GM19467 (cell line): Measurements from ENCODE around the gene TGIF1.

Source experiments
- ATAC-seq: cut with Tn5 transposase; IDR thresholded peaks from one replicate; pipeline ENCODE4 v1.9.1; 2021; ENCODE audit warnings: mild to moderate bottlenecking, moderate library complexity; ENCODE audit not compliant: unreplicated experiment

Gene TGIF1

DNA sequence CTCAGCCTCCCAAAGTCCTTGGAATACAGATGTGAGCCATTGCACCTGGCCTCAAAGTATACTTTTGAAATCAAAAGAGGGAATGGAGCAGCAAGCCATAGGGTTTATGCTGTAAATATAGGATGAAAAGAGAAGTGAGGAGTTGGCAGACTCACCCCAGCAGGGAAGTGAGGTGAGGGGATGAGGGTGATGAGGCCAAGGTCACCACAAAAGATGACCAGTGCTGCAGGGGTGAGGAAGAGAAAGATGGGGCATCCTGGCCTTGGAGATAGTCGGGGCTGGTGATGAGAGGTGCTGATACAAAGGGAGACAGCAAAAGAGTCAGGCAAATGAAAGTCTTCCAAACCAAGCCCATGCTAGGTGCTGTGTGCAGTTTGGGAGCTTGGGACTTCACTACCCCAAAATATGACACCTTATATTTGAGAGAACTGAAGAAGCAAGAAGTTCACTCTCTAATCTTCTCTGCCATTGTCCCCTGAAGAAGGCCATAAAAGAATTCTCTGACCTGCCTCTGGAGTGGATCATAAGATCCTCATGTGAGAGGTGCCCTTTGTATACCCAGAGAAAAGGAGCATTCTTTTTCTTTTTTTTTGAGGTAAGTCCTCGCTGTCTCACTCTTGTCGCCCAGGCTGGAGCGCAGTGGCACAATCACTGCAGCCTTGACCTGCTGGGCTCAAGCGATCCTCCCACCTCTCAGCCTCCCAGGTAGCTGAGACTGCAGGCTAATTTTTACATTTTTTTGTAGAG lies 31.0 kb downstream of the TGIF1 start:
- no peak for ATAC-seq

DNA sequence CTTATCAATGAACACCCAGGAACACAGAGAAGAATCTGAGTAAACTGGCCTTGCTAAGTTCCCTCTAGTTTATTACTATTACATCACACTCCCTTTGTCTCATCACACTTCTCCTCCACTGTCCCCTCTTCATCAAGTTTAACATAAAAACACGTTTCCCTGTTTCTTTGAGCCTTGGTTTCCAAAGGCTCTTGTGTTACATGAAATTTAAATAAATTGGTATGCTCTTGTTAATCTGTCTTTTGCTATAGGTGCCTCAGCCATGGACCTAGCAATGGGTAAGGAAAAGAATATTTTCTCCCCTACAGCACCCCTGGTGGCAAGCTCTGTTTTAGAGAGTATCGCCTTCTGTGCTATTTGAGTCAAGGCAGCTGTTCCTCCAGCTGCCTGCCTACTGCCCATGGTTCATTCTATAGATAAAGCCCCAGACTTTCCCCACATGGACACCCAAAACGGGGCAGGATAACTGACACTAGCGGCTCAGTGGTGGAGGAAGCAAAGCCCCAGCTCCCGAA lies 31.8 kb downstream of the TGIF1 start:
- ATAC-seq = no peak

- ATAC-seq = no peak
These were observed 32.3 kb downstream of the TGIF1 start for GRCh38 chr18:3482258-3482657.

DNA sequence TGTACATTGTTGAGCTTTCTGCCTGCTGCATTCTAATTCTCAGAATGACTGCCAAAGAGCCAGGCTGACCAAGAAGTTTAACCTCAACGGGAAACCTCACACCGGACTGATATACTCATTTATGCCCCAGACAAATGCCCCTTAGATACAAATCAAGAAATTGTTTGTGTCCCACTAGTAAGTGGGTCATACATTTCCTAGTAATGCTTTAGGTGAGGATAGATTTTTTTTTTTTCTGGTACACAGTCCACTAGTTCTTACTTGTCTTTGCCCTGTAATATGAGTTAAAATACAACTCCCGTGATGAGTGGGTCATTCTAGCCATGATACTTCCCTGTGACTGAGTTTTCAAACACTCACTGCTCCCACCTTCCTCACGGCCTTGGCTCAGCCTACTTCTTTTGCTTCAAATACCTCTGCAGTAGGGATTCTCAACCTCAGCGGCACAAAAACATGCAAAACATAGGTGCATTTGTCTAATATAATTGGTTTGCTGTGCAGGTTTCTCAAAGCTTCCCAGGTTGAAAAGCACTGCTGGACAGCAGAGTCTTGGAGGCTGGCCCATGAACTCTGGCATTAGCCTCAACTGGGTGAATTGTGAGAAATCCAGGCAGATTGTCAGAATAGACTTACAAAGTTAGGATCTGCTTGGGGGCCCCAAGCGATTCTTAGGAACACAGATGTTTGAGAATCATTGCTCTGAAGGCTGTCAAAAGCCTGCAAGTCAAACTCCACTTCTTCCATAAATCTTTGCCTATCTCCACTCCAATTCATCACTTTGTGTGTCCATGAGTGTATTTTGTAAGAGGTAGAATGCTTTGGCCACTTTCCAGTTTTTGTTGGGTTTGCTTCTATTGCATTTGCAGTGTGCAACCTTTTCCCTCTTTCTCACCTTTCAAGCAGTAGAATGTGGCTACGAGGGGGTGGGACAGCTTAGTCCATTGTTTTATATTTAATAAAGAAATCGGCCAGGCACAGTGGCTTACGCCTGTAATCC lies 35.5 kb downstream of the TGIF1 start:
- ATAC-seq = no peak

DNA sequence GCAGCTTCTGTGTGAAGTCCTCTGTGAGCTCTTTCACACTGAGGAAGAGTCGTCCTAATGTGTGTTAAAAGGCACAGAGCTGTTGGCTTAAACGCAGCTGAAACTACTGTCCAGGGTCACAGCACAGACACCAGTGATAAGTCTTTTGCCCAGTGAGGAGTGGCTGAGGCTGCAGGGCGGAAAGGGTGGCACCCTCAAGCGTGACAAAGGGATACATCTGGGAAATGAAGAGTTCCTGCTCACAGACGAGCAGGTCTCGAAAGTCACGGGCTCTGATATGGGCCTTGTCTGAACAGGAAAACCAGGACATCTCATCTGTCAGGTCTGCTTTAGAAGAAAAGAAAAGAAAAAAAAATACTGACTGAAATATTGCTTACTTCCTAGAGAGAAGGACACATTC lies 36.5 kb downstream of the TGIF1 start:
- no peak for ATAC-seq

- no peak for ATAC-seq
These were observed 39.5 kb downstream of the TGIF1 start for GRCh38 chr18:3489462-3489861.

- no peak for ATAC-seq
These were observed 42.1 kb downstream of the TGIF1 start for GRCh38 chr18:3491981-3492555.

- no peak for ATAC-seq
These were observed 42.7 kb downstream of the TGIF1 start for GRCh38 chr18:3492721-3493120.

- ATAC-seq = no peak
These were observed 43.7 kb downstream of the TGIF1 start for GRCh38 chr18:3493501-3494244.

DNA sequence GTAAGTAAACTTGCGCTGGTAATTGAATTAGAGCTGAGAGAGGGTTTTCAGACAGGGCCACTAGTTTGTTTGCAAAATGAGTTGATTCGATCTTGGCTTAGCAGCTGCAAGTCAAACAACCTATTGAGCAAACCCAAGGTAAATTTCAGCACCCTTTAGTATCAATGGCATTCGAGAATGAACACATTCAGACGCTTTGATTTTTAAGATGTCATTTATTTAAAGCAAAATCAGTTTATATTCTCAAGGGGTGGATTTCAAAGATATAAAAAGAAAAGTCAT lies 44.2 kb downstream of the TGIF1 start:
- no peak for ATAC-seq

DNA sequence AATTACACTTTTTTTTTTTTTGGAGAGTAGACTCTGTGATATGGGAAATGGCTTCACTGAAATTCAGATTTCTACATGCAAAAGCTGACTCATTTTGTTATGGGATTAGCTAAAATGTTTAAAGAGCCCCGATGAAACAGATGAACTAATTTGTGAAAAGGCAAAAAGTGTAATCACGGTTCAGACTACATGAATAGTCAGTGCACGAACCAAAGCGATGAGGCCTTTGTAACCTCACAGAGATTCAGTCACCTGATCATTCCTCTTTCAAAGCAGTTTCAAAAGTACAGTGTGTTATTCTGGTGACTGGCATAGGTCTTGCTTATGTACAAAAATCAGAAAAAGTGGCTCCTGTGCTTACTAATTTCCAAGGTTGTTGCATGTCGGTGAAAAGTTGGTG lies 44.6 kb downstream of the TGIF1 start:
- no peak for ATAC-seq

DNA sequence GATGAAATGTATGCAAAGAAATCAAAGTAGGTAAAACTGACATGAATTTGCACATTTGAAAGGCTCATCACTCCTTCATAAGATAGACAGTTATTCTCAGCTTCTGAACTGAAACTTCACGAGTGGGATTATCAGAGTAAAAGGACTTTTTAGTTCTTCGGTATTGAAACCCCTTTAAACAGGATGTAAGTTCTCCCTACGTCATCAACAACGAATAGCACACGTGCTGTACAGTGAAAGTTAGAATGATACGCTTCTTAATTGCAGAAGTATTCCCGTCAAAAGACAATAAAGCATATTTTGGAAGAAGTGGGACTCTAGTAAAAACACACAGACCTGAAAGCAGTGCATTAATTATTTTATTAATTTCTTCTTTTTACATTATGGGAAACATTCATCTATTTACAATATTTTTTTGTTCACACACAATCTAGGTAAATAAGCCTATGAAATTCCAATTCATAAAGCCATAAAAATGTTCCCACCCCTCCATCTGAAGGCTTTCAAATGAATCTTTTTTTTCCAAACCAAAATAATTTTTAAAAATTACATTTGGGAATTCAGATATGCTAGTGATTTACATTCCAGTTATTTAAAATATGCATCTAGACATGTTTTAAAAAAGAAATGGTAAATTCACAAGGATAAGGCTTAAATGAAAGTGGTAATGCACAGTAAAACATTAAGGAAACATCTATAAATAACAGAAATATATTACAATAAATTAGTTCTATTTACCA lies 45.9 kb downstream of the TGIF1 start:
- ATAC-seq = no peak

DNA sequence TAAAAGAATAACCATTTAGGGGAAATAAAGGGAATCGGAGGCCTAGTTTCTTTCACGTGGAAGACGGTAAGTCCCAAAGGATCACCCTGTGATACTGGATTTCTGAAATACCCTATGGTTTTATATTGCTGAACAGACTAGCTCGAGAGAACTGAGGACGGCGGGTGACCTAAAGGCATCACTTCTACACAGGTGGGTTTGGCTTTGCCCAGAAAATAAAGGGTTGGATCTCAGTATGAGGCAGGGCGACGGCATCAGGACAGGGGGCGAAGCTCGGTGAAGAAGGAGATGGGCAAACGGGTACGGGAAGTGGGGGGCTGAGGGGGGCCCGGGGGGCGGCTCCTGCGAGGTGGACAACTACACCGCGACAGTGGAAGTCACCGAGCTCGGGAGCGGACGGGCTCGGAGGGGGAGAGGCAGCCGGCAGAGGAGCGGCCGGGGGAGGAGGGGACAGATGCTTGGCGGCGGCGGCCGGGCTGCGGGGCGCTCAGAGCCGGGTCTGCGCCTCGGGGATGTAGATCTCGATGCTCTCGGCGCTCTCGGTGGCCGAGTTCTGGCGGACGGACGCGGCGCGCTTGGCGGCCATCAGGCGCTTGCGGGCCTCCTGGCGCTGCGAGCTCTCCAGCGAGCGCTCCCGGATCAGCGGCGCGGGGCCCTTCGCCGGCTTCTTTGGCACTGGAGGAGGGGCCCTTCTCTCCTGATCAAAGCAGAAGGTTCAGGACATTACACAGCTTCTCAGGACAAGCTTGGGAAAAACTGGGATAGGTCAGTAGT lies 48.9 kb downstream of the TGIF1 start:
- ATAC-seq = no peak

- ATAC-seq = no peak
These were observed 49.5 kb downstream of the TGIF1 start for GRCh38 chr18:3499501-3499900.

- ATAC-seq = no peak
These were observed 50.0 kb downstream of the TGIF1 start for GRCh38 chr18:3500016-3500415.

DNA sequence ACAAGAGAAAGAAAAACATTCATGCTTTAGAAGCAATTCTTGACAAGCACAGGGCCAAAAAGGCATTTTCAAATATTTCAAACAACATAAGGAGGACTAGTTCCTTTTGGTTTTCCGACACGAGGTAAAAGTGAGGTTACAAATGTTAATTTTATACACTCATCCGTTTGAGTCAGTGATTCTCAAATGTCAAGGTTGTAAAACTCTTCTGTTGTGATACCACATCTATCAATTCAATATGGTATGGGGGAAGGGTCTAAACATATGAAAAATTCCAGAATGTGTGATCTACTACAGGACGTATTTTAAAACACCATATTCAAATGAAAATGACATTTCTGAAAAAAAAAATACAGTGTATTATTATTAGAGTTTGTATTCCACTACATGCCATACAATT lies 52.7 kb downstream of the TGIF1 start:
- no peak for ATAC-seq

DNA sequence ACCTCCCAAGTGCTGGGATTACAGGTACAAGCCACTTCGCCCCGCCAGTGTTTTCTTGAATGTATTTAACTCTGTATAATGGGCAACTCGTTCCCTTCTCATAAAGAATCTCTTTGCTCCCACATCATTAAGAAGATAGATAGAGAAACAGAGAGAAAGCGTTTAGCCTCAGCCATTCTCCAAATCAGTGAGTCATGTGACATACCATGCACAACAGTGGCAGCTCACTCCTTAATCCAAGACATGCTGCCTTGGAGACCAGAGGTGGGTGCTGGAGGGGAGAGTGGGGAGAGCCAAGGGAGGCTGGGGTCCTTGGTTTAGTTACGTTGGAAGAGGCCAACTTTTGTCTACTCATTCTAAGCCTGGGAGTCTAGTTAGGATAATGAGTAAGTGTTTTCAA lies 54.7 kb downstream of the TGIF1 start:
- ATAC-seq = no peak

DNA sequence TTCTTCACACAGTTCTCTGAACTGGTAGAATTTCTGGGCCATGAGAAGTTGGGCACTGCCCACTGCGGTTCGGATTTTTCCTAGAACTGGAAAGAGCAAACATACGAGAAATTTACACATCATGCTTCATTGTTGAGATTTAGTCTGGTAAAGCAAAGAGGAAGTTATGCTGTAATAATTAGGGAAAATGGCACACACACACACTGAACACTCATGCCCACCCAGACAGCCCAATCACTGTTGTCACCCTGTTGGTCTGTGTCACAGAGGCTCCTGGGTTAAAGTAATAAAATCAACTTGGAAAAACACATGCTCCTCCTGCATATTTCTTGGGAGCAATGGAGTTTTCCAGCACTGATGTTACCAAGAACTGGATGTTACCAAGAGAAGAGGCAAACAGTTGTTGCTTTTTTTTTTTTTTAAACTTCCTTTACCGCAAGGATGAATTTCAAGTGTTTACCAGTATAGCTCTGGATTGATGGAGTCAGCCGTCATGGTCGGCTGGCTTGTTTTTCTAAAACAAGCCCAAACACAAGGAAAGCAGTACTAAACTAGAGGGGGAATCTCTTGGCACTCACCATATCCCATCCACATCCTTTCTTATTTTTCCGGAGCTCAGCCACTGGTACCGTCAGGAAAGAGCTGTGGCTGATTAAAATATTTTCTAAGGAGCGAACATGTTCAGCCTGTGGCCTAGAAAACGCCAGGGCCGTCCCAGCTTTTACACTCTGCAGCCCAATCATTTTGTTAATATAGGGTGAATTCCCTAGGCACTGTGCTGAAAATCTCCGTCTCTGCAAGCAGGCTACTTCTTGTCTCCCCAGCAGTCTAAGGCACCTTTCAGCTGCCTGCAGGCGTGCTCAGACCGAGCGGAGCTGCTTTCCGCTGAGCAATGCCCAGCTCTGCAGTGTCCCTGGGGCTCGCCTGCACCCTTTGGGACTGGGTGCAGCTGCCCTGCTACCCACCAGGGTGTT lies 58.9 kb downstream of the TGIF1 start:
- no peak for ATAC-seq
